NK-92 (cell line): ENCODE results near the gene KRT2.

ENCODE experiments used
- DNase-seq: peaks from one replicate; lab custom pipeline; 2025; ENCODE audit not compliant: unreplicated experiment; lab: John Stamatoyannopoulos, UW

KRT2 gene

DNA sequence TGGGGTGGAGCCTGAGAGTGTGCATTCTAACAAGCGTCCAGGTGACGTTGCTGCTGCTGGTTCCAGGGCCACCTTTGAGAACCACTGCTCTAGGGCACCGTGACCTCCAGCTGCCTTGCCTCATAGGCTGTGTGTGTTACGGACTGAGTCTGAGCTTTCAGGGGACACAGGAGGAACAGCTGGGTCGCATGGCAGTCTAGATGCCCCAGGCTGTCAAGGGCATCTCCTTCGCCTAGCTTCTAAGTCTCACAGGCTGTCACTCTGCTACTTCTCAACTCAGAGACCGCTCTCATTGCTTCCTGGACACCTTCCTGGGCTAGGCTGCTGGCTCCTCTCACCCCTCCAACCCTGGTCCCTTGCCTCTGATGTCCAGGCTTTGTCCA, 34.6 kb downstream of the KRT2 start:
- no peak for DNase-seq

DNA sequence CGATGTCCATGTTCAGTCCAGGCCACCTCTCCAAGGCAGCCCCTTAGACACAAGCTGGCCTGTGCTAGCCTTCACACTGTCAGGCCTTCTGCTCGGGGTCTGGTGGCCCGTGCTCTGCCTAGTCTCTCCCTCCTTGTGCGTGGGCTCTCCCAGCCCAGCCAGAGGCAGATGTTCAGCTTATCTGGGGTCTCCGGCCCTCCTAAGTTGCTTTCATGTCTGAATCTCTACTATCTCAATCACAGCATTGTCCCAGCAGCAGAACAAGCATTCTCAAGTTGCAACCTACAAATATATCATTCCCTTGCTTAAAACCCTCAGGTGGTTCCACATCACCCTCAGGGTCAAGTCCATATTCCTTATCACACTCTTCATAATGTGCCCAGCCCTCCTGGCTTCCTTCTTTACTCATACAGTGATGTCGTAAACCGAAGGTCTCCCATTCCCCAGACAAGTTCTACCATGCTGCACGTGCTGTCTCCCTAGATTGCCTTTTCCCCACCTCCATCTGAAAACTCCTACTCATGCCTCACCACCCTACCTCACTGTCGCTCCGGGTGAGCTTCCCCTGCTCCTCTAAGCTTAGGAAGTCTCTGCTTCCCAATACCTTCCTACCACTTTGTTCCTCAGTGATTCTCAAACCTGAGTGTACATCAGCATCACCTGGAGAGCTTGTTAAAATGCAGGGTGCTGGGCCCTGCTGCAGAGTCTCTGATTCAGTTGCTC, 35.2 kb downstream of the KRT2 start:
- no peak for DNase-seq

DNA sequence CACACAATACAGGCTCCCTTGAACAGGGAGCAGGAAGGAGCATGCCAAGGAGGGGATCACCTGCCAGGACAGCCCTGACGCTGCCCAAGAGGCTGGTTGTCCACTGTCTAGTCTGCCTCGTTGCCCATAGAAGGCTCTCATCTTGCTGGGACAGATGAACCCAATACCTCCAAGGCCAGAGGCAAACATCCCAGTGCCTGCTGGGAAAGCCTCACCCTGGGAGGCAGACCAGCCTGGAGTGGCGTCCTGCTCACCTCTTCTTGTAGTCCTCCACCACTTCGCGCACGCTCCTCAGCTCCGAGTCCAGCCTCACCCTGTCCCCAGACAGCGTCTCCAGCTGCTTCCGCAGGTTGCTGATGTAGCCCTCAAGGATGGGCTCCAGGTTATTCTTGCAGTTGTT, 36.1 kb downstream of the KRT2 start:
- DNase-seq = no peak

DNA sequence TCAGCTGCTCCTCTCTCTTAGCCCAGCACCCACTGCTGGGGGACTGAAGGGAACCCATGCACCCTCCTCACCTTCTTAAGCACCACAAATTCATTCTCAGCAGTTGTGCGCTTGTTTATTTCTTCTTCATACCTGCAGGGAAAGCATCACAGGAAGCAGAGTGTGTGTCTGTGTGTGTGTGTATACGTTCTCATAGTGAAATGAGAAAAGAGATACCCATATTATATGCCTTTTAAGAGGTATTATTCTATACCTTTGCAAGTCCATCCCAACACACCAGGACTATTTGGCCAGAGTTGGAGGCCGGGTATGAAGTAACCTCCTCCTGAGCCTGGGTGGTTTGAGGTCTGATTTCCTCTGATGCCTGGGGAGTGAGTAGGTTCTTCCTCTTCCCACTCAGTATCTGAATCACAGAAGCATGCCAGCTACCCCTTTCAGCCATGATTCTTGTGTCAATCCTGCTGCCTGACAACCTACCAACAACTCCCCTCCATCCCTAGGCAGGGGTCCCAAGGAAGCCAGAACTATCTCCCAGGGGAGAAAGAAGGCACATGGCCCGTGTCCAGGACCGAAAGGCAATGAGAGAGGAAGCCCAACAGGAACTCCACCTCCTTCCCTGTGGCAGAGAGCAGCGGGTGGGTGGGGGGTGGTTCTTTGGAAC, 36.7 kb downstream of the KRT2 start:
- DNase-seq = no peak

DNA sequence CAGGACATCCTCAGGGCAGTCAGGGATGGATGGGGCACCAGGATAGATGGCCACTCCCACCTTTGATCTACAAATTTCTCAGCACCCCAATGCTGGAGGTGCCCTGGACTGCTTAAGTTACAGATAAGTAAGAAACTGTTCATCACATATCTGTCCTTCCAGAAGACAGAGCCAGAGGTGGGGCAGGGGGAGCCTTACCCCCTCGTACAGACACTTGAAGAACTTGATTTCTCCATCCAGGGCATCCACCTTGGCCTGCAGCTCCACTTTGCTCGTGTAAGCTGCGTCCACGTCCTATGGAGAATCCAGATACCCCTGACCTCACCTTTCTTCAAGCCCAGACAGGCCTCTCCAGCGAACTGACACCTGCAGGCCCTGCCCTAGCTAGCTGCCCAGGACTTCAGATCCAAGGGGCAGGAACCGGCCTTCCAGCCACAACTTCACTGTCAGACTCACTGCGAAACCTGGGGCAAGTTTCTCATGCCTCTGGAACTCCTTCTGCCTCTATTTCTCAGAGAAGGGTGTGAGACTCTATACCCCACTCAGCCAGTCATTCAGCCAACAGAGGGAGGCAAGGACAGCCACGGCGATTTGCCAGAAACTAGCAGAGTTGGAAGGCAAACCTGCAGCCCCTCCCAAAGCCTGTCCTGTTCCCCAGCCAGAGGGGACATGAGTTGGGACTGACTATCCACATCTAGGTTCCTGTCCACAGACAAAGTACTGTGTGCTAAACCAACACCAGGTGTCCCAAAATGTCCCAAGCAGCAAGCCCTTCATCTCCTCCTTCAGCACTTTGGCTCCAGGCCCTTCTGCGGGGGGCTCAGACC, 37.4 kb downstream of the KRT2 start:
- DNase-seq = no peak

DNA sequence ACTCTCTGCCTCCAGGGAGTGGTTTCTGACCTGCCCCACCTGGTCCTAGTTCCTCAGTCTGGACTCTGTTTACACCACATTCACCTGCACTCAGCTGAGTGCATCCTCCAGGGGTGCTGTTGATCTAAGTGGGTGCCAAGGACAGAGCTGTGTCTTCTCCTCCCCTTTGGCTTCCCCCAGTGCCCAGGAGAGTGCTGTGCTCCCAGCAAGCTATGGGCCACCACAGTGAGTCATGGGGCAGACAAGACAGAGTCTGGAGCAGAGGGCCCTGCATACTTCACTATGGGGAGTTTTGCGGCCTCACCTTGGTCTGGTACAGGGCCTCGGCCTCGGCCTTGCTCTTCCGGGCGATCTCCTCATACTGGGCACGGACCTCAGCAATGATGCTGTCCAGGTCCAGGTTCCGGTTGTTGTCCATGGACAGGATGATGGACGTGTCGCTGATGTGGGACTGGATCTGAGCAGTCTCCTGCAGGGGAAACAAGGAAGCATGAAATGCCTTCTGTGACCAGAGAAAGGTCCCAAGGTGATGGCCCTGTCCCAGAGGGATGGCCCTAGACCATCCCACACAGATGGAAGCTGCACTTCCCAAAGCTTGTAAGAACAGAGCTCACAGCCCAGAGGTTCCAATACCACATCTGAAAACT, 38.5 kb downstream of the KRT2 start:
- no peak for DNase-seq

DNA sequence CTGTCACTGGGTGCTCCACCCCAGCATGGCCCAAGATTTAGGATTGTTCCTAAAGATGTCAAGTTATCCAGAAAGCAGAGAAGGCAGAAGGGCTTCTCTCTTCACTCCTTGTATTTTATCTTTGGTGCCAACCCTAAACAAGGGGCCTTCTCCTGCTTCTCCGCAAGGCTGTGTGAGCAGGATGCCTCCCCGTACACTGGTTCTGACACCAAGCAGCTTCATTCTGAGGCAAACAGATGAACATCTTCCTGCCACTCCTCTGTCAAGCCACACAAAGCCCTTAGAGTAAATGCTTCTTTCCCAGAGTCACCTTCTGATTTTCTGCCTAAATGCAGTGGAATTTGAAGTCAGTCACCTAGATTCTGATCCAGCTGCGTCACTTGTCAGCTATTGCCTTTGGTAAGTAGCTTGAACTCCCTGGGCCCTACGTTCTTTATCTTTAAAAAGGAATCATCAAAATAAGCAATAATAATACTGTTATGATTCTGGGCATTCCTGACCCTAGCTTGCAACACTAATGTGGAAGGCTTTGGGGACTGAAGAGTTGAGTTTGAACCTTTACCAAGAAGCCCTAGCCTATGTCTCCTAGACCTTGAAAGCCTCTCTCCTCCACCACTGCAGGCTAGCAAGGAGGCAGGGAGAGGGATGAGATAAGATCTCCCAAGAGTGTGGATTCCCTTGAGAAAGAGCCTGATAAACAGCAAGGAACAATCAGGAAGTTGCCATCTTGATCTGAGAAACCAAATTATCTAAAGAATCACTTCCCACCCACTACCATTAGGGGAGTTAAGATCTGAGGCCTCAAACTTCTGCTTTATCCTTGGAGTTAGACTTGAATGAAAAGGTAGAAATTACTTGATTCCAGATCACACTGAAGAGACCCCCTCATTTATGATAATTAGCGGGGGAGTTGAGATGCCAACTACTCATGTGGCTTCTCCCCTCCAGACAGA, 39.3 kb downstream of the KRT2 start:
- DNase-seq = no peak

DNA sequence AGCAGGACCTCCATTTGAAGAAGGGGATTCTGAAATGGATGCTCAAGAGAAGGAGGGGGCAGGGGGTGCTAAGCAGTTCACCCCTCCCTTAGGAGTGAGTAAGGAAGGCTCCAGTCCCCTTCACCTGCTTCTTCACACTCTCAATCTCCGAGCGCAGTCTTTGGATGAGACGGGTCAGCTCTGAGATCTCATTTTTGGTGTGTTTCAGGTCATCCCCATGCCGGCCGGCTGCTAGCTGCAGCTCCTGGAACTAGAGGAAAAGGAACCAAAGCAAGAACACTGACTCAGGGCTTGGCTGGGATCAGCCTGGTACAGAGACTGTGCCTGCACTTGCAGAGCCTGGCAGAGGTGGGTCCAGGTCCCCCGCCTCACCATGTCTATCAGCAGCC, 40.9 kb downstream of the KRT2 start:
- DNase-seq = no peak

DNA sequence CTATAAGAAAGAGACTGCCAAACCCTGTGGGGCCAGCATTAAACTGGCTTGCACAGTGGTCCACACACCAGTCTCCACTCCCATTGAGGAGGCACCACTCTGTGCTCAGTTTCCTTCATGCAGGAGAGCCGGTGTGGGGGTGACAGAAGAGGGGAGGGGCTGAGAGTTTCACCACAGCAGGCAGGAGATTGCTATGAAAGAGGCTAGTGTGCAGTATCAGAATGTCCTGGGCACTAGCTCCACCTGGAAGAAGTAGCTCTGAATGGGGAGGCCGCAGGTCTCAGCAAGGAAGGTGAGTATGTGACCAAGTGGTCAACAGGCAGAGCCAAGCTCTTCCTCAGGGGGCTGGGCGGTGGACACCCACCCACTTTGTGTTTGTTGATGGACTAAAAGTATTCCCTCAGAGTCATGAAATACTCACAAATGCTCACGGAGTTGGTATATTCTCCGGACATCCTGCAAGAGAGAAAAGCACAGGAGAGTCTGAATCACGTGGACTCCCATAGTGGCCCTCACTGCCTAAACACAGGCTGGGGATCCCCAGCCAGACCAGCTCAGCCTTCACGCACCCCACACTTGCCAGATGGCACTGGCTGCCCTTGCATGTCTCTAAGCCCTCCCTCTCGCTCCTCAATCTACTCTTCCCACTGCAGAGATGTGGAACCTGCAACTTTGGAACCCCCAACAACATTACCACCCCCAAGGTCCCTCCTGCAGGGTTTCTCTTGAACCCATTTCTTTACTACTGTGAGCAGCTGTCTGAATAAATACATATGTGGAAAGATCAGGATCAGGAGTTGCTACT, 43.0 kb downstream of the KRT2 start:
- DNase-seq = no peak

DNA sequence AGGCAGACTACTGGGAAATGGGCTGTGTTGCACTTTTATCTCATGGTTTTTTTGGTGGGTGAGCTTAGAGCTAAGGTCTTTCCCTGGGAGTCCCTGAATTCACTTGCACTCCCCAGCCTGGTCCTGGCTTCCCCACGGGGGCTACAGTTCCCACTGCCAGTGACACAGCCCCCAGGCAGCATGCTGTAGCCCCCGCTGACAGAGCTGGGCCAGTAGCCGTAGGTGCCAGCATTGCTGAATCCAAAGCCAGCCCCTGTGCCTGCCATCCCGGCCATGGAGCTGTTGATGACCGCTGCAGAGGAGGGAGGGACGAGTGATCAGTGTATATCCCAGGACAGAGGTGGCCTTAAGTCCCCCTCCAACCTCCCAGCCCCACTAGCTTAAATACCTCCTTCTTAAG, 43.9 kb downstream of the KRT2 start:
- DNase-seq = no peak

DNA sequence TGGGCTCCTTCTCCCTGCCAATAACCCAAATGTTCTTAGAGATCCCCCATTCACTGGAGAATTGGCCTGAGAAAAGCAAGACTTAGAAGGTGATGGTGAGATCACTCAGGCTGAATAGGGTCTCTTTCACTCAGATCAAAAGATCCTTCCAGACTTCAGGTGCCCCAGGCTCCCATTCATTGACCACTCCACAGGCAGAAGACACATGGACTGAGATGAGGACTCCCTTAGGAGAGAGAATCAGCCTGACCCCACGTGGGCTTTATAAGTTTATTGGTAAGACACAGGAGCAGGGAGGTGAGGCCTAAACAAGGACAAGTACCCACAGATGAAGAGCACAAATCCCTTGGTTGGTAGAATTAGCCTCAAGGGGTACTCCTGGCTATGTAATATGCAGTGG, 44.7 kb downstream of the KRT2 start:
- DNase-seq = no peak

DNA sequence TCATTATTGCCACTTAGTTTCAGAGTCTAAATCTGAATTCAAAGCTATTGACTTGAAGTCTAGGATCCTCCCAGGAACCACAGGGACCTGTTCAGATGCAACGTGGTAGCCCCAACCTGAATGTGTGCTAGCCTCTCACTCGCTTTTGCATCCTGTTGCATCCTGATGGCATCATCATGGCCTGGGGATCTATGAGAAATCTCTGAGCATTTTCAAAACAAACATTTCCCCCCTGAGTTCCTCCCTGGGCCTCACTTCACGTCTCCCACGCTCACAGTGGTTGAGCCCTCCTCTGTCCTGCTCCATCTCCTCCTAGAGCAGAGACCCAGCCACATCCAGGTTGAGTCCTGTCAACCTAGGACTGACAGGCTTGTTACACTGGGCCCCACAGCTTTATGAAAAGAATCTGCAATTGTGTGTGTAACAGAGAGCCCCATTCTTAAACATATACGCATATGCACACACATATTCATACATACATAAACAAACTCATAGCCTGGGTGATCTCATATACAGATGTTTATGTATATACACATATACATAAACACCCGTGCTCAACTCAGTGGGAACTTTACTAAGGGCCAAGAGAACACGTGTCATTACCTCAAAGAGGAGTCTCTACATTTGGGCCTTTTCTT, 45.3 kb downstream of the KRT2 start:
- no peak for DNase-seq

DNA sequence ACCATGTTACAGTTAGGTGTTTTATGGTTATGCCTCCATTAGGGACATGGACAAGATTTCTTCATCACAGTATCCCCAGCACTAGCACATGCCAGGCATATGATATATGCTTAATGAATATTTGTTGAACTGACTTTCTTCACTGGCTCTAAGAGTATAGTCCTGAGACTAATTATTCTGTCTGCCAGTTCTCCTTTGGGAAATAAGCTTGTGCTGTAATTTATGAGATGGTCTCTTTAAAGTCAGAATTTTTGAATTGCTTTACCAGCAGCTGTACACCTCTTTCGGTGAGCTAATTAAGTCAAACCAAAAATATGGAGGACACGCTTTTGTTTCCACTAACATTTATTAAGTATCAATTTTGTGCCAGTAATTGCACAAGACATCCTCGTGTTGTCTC, 45.9 kb downstream of the KRT2 start:
- DNase-seq = no peak

DNA sequence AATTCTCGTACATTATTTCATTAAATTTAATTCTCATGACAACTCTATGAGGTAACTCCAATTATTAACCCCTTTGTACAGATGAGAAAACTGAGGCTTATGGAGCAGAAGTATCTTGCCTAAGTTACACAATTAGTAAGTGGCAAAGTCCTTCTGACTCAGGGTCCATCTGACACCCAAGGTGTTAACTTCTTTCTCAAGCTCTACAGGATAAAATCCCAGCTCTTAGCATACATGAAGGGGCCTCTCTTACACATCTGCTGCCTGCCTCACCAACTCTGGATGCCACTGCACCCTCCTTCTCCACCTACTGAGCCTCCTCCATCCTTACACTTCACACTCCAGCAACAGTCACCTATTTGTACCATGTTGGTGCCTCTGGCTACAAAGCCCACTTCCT, 46.5 kb downstream of the KRT2 start:
- DNase-seq = no peak

DNA sequence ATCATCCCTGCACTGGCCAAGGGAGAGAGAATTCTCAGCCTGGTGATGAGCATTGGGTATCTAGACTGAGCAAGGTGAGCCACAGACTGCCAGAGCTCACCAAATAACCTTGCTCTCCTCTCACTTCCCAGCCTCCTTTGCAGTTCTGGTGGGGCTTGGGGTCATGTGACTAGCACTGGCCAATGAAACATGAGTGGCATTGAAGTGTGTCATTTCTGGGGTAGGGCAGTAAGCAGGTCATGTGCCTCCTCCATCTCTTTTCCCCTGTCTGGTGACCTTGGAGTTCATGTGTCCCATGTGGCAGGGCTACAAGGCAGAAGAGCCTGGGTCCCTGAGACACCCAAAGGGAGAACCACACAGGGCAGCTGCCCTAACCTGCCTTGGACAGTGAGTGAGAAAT, 47.2 kb downstream of the KRT2 start:
- no peak for DNase-seq

DNA sequence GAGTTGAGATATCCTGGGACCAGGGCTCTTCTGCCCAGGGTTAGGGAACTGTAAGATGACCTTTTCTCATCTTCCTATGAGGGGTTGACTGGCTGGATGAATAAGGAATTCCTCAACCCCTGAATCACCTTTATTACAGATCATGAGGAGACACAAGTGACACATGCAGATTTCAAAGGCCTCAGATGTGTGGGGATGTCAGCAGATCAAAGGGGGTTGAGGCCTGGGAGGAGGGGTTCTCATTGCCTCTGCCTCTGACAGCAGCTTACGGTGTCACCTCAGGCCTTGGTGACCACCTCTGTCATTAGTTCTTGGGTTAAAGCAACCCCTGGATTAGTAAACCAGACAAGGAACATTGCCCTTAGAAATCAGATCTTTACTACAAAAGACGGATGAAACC, 48.7 kb downstream of the KRT2 start:
- DNase-seq = no peak

DNA sequence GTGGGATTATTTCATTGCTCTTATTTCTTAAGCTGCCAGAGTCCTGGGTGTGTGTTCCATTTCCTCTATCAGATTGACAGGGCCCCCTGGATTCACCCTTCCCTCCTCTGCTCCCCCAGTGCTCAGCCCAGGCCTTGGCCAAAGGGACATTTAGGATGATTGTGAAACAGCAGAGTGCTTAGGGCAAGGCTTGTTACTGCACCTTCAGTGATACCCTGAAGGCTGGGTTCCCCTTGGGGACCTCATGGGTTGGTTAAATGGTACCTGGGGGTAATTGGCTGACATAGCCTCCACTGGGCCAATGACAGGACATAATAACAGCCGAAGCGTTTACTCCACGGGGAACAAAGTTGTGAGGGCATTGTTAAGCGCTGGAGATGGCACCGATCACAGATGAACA, 49.5 kb downstream of the KRT2 start:
- DNase-seq = no peak

DNA sequence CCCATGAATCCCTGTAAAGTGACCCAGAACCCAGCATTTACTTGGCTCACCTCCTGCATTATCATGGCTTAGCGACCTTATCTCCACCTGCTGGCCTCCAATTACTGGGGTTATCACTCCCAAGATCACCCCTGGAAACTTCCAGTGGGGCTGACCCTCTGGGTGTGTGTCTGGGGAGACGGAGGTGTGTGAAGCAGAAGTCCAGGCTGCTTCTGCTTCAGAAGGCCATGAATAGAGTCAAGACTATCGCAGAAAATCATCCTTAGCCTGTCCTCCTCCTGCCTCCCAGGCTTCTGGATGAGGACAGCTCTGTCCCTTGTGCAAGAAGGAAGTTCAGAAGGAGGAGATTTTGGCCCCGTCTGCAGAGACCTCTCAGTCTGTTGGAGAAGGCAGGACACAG, 50.3 kb downstream of the KRT2 start:
- DNase-seq = no peak

DNA sequence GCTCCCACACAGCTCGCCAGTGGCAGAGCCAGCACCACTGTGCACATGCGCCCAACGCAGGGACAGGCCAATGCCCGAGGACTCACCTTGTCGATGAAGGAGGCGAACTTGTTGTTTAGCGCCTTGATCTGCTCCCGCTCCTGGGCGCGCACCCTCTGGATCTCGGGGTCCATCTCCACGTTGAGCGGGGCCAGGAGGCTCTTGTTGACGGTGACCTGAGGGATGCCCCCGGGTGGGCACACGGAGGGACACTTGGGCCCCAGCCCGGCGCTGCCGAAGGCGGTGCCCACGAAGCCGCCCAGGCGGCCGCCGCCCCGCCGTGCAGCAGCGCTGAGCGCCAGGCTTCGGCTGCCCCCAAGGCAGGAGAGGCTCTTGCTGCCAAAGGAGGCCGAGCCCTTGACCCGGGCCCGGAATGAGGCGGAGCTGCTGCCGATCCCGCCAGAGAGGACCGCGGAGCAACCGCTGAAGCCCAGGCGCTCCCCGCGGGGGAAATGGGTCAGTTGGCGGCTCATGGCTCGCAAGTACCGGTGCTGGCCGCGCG, 51.0 kb downstream of the KRT2 start, which contains the start of gene KRT72:
Gene KRT72, minus strand, starts transcription at position 523 of the 541 bp plus-strand sequence. Its CDS starts 11 bp downstream, at position 512.
- no peak for DNase-seq
